Stomach (tissue), 4 donors: ENCODE results near the gene FAM120B.

ENCODE experiments used
- CTCF ChIP-seq, 7 experiments: fragments of 450-650 bp in 4 of 7; fragments of 200-600 bp in 3 of 7; sonication (generic) in 3 of 7; IDR thresholded peaks; one replicate each; pipeline ENCODE4 v1.5.1; 2016 to 2019; ENCODE audit warnings: antibody characterized with exemption in 7 of 7, control low read depth in 2 of 7, mild to moderate bottlenecking in 1 of 7
- EP300 ChIP-seq: sonication (generic); formaldehyde crosslinking; IDR thresholded peaks from one replicate; pipeline ENCODE4 v1.6.1; 2017; ENCODE audit warnings: antibody characterized with exemption
- POLR2A ChIP-seq, 4 donors: fragments of 450-650 bp; IDR thresholded peaks; one replicate each; pipeline ENCODE4 v1.6.1; 2016; ENCODE audit warnings: antibody characterized with exemption in 4 of 4, control low read depth in 2 of 4, mild to moderate bottlenecking in 1 of 4, moderate library complexity in 1 of 4
- POLR2AphosphoS5 ChIP-seq, 3 donors: sonication (generic); formaldehyde crosslinking; IDR thresholded peaks; one replicate each; pipeline ENCODE4 v1.6.1; 2016; ENCODE audit warnings: antibody characterized with exemption in 3 of 3

GRCh38 chr6:170272341-170273065 is 34.1 kb upstream of the FAM120B start:
- TF ChIP-seq POLR2A (IDR thresholded peaks at IDR 0.05) (no peak), CTCF (IDR thresholded peaks at IDR 0.05) (no peak), EP300 (no peak), POLR2AphosphoS5 (IDR thresholded peaks at IDR 0.05) (no peak)
